HG03565 (cell line): ENCODE data around the gene OR4N5.
"Not testable (repeated sequence)": the region's sequence is repeated elsewhere in the genome, so short reads cannot be mapped to it uniquely, and the experiment has no call there.

Experiments used
- ATAC-seq: cut with Tn5 transposase; IDR thresholded peaks from one replicate; pipeline ENCODE4 v1.9.1; 2021; ENCODE audit warnings: mild to moderate bottlenecking, moderate library complexity; ENCODE audit not compliant: unreplicated experiment

The OR4N5 gene, protein sequence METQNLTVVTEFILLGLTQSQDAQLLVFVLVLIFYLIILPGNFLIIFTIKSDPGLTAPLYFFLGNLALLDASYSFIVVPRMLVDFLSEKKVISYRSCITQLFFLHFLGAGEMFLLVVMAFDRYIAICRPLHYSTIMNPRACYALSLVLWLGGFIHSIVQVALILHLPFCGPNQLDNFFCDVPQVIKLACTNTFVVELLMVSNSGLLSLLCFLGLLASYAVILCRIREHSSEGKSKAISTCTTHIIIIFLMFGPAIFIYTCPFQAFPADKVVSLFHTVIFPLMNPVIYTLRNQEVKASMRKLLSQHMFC

DNA sequence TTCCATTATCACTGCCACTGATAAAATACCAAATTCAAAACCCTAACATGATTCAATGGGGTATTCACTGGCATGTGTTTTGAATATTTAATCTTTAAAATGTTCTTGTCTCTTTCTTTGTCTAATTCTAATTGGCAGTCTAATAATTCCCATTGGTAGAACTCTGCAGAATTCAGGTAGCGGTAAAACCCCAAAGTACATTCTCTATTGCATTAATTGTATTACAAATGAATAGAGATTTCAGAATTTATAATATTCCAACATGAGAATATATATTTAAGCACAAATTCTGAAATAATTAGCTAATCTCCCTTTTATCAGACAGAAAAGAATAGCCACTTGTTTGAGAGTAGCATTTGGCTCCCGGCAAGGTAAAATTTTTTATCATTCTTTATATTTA lies at the start of gene OR4N5:
TSS of gene OR4N5 (plus strand) at position 301 of the 400 bp plus-strand sequence. CDS start 4,916 bp downstream, outside the sequence.
- ATAC-seq = no peak

DNA sequence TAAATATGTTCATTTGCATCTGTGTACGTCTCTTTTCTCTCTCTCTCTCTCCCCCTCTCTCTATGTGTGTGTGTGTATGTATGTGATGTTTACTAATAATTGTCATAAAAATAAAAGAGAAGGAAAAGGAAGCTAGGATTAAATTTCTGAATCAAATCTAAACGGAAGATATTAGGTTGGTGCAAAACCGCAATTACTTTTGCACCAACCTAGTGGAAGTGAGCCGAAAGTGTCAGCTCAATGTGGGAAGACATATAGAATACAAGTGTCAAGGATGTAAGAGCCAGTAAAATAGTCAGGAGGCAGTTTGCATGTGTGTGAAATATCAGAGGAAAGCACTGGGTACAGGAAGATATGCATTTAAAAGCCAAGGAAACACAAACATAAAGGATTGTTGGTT lies 46.6 kb upstream of the OR4N5 start:
- no peak for ATAC-seq

DNA sequence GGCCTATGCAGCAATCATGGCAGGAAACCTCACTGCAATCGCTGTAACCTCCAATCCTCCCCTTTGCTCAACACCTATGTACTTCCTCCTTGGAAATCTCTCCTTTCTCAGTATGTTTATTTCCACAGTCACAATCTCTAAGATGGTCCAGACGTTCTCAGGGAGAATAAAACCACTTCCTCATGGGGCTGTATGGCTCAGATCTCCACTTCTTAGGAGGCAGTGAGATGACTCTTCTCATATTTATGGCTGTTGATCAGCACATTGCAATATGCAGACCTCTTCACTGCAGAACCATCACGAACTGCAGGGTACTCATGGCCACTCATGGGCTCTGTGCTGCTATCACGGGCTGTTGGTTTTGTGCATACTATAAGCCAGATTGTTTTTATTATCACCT lies 45.2 kb upstream of the OR4N5 start:
- ATAC-seq = no peak

DNA sequence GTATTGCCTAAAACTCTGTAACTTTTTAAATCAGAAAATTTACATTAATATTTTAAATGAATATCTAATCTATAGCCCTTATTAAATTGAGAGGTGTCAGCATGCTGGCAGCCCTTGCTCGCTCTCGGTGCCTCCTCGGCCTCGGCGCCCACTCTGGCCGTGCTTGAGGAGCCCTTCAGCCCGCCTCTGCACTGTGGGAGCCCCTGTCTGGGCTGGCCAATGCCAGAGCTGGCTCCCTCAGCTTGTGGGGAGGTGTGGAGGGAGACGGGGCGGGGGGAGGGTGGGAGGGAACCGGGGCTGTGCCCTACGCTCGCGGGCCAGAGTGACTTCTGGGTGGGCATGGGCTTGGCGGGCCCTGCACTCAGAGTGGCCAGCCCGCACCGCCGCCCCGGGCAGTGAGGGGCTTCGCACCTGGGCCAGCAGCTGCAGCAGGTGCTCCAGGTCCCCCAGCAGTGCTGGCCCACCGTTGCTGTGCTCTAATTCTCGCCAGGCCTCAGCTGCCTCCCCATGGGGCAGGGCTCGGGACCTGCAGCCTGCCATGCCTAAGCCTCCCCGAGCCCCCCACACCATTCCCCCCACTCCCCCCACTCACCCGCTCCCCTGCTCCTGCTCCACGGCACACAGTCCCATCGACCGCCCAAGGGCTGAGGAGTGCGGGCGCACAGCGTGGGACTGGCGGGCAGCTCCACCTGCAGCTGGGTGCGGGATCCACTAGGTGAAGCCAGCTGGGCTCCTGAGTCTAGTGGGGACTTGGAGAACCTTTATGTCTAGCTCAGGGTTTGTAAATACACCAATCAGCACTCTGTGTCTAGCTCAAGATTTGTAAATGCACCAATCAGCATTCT lies 39.5 kb upstream of the OR4N5 start:
- ATAC-seq = not testable (repeated sequence)

DNA sequence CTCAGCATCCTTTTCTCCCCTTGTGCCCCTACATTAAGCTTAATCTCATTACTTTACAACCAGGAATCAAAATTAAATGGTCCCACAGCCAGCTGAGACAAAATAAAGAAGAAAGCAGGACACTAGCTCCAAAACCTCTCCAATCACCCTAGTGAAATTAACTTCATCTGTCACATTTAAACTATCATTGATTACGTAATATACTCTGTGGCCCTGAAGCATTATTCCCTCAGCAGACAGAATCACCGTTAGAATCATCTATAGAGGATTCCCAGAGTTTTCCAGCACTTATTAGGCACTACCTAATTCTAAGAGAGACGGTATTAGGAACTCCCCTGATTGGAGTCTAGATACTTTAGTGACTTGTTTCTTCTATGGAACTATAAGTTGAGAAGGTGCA lies 28.2 kb upstream of the OR4N5 start, which contains the start of gene OR4K17:
TSS of gene OR4K17 (plus strand) at position 302 of the 400 bp plus-strand sequence. CDS start 6,761 bp downstream, outside the sequence.
- no peak for ATAC-seq

DNA sequence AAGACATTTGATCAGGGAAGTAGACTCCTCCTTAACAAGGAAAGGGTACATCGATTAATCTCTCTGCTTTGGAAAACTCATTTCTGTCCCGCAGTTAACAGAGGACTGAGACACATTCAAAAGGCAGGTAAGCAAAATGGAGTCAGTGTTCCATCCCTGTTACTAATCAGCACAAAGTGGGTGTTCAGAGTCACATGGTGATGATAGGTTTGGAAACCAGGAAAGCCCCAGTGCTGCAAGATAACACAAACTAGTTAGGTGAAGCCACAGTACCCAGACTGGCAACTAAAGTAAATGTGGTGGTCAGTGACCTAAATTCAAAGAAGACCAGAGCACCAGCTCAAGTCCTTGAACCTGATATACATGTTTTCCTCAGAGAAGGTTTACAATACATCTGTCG lies 26.3 kb upstream of the OR4N5 start:
- no peak for ATAC-seq

DNA sequence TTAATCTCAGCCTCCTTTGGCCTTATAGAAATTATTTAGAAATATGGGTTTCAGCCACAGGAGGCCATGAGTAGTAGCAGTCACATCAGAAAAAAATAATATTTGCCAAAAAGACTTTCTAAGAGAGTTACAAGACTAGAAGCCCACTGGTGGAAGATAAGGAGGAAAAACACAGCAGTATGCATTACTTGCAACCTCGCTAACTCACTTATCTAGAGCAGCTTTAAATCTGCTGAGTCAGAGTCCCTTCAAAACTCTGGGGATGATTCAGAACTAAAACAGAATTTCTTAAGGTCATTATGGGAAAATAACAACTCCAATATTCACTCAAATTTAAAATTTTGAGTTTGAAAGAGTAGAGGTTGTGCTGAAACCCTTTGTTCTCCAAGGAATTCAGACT lies 21.9 kb upstream of the OR4N5 start:
- ATAC-seq = no peak

DNA sequence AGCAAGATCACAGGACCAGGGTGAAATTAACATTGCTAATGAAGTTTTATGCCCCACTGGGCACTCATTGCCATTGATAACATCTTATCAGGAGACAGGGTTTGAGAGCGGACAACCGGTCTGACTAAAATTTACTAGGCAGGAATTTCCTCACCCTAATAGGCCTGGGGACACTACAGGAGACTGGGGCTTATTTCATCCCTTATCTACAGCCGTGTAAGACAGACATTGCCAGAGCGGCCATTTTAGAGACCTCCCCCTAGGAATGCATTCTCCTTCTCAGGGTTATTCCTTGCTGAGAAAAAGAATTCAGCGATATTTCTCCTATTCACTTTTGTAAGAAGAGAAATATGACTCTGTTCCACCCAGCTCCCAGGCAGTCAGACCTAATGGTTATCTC lies 19.8 kb upstream of the OR4N5 start:
- no peak for ATAC-seq

DNA sequence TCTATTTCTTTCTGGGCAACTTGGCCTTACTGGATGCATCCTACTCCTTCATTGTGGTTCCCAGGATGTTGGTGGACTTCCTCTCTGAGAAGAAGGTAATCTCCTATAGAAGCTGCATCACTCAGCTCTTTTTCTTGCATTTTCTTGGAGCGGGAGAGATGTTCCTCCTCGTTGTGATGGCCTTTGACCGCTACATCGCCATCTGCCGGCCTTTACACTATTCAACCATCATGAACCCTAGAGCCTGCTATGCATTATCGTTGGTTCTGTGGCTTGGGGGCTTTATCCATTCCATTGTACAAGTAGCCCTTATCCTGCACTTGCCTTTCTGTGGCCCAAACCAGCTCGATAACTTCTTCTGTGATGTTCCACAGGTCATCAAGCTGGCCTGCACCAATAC lies 5.3 kb downstream of the OR4N5 start:
- no peak for ATAC-seq

DNA sequence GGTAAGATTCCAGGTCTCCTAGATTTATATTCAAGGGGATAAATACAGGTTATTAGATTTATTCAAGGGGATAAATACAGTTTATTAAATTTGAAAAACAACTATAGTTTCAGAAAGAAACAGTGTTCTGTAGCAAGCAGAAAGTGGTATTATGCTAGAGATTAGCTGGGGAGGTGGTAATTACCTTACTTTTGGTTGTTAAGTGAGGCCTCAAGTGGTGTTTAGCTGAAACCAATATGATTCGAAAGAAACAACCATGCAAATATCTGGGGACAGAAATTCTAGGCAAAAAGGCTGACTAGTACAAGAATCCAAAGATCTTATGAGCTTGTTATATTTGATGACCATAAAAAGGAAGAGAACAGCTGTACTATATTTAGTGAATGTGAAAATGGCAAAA lies 6.2 kb downstream of the OR4N5 start:
- ATAC-seq = no peak

DNA sequence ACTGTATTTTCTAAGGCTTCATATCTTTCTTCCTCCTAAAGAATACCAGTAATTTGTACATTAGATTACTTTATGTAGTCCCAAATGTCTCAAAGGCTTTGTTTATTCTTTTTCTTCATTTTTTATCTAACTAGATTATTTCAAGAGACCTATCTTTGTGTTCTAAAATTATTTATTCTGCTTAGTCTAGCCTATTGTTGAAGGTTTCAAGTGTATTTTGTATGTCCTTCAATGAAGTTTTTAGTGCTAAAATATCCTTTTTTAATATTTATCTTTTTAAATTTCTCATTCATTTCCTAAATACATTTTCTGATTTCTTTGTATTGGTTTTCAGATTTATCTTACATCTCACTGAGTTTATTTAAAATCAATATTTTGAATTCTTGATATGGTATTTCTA lies 25.8 kb downstream of the OR4N5 start:
- ATAC-seq = no peak

DNA sequence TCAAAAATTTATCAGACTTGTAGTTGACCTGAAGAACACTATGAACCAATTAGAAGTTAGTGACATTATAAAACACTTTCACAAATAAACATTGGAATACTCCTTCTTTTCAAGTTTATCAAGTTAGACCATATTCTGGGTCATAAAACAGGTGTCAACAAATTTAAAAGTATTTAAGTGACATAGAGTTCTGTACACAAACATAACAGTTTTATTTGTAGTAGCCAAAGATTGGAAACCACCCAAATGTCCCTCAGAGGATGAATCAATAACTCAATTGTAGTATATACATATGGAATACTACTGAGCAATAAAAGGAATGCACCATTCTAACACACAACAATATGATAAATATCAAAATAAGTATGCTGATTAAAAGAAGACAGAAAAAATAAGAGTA lies 28.5 kb downstream of the OR4N5 start:
- ATAC-seq = no peak

DNA sequence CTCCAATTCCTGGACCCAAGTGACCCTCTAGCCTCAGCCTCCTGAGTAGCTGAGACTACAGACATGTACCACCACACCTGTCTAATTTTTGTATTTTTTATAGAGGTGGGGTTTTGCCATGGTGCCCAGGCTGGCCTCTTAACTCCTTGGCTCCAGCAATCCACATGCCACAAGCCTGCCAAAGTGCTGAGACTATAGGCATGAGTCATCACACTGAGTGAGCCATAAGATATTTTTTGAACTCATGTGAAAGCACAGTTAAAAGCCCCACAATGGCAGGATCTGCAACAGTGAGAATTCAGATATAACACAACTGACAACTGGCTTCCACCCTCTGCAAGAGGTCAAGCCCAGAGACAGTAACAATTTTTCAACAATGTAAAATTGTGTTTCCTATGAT lies 31.2 kb downstream of the OR4N5 start:
- ATAC-seq = not testable (repeated sequence)

DNA sequence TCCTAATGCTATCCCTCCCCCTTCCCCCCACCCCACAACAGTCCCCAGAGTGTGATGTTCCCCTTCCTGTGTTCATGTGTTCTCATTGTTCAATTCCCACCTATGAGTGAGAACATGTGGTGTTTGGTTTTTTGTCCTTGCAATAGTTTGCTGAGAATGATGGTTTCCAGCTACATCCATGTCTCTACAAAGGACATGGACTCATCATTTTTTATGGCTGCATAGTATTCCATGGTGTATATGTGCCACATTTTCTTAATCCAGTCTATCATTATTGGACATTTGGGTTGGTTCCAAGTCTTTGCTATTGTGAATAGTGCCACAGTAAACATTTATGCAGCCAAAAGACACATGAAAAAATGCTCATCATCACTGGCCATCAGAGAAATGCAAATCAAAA lies 35.6 kb downstream of the OR4N5 start:
- ATAC-seq = not testable (repeated sequence)

DNA sequence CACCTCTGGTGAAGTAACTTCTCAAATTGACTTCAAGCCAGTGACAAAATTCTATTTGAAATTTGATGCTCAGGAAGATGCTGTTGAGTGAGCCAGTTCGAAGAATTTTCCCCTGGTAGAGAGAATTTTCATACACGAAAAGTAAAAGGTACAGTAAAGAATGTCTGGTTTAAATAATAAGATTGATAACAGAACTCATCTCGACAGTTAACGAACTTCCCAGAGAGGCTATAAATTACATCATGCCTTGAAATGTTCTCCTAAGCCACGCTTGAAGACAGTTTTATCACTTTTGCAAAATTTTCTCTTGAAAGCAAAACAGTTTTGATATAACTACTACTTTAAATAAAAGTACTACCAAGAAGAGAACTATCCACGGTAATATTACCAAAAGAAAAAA lies 37.7 kb downstream of the OR4N5 start:
- no peak for ATAC-seq

DNA sequence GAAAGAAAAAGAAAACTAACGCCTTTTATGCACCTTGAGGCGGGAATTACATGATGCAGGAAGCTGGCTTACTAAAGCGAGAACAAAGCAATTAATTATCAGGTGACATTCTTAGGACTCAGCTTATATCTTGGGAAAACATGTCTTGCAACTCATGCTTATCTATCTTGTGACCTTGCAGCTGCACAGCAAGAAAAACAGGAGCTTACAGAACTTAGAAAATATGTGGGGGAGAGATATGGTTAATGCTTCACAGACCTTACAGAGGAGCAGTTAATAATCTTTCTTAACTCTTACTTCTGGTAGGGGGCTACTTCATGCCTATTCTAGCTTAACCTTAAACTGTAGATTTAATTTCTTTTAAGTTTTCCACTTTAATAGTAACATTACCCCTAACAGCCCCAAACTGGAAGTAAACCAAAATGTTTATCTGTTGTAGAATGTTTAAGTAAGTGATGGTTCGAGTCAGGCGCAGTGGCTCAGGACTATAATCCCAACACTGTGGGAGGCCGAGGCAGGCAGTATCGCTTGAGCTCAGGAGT lies 38.9 kb downstream of the OR4N5 start:
- ATAC-seq = no peak

DNA sequence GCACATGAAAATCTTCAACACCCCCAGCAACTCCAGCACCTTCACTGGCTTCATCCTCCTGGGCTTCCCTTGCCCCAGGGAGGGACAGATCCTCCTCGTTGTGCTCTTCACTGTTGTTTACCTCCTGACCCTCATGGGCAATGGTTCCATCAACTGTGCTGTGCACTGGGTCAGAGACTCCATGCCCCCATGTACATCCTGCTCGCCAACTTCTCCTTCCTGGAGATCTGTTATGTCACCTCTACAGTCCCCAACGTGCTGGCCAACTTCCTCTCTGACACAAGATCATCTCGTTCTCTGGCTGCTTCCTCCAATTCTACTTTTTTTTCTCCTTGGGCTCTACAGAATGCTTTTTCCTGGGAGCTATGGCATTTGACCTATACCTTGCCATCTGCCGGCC lies 40.6 kb downstream of the OR4N5 start:
- ATAC-seq = no peak

DNA sequence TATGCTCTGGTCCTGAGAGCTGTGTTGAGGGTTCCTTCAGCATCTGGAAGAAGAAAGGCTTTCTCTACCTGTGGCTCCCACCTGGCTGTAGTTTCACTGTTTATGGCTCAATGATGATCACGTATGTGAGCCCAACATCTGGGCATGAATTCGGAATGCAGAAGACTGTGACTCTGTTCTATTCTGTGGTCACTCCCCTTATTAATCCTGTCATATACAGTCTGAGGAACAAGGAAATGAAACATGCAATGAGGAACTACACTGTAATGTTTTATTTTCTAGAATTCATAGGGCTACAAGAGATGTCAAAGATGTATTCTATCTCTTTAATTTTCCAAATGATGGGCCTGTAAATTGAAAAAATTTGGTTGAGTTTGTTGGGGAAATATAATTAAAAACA lies 41.3 kb downstream of the OR4N5 start:
- ATAC-seq = no peak

DNA sequence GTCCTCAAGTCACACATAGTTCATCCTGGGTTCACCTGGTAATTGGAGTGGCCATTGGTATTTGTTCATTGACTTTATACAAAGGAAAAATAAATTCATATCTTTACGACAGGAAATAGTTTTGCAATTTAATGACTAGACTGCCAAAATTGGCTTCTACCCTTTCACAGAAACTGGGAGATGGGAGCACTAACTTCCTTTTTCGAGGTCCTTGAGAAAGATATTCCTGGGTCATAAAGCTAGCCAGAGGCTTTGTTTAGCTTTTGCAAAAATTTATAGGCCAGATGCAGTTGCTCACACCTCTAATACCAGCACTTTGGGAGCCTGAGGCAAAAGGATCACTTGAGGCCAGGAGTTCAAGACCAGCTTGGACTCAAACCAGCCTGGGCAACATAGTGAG lies 41.9 kb downstream of the OR4N5 start:
- no peak for ATAC-seq

DNA sequence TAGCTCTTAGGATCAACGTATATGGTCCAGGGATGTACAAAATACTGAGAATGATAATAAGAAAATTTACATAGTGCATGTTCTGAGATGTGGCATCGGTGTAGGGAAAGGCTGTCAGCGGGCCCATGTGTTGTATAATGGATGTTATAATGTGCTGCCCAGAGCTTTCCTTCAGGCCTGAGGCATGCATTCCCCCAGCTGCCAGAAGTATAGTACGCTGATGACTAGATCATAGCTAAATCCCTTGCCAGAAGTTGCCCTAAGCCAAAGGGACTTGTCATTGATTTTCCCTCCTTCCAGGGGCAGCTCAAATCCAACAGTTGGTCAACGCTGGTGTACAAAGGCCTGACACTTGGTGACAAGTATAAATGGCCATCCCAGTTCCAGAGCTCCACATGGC lies 45.6 kb downstream of the OR4N5 start:
- no peak for ATAC-seq

DNA sequence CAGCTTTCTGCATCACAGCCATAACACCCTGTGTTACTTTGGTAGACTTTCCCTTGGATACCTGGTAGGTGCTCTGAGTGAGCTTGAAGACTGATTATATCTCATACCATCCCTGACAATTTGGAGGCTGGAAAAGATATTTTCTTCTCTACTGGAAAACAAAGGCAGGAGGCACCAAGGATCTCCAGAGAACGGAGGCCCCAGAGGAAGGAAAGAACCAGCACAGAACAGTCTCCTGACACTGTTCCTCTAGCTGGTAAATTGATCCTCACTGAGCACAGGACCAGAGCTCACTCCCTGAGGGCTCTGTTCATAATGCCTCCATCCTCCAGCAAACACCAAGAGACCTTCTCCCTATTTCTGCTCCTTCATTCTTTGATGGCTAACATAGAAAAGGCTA lies 52.0 kb downstream of the OR4N5 start, which contains the start of gene OR11G2:
TSS of gene OR11G2 (plus strand) at position 301 of the 400 bp plus-strand sequence. CDS start 6,542 bp downstream, outside the sequence.
- no peak for ATAC-seq

DNA sequence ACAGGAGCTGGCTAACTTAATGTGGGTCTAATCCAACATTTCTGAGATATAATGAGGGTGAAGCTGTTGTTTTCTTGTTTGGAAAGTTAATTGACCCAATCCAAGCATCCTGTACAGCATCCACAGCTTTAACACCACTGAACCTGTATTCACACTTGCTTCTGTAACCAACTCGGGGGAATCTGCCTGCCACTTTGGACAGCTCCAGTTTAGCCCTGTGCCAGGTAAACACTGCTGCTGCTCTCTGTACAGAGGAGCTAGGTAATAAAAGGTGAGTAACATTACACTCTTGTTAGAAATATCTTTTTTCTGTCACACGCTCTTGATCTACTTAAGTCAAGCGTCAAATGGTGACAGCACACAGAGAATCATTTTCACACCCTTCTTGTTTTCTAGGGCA lies 52.8 kb downstream of the OR4N5 start:
- no peak for ATAC-seq
